ENCODE data around the gene CEP72.

The CEP72 gene

GRCh38 chr5:661891-662750 is 50.0 kb downstream of the CEP72 start:
- DNase-seq = no peak

DNA sequence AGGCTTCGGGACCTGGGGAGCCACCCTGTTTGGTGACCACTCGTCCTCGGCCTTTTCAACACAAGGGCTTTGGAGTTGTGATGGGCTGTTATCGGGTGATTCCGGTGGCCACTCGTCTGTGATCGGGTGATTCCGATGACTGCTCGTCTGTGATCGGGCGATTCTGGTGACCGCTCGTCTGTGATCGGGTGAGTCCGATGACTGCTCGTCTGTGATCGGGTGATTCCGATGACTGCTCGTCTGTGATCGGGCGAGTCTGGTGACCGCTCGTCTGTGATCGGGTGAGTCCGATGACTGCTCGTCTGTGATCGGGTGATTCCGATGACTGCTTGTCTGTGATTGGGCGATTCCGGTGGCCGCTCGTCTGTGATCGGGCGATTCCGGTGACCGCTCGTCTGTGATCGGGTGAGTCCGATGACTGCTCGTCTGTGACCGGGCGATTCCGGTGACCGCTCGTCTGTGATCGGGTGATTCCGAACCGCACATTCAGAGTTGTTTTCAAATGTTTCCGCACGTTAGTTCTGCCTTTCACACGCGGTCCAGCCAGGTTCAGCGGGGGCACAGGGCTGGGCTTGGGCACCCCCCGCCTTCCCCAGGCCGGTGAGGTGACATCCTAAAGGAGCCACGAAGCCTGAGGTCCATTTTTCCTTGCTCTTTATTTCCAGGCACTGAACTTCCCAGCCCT is 50.8 kb downstream of the CEP72 start:
- no peak for DNase-seq

GRCh38 chr5:663436-664342 is 51.5 kb downstream of the CEP72 start:
- no peak for DNase-seq

- no peak for DNase-seq
Observed at GRCh38 chr5:664343-664993, 52.3 kb downstream of the CEP72 start.

DNA sequence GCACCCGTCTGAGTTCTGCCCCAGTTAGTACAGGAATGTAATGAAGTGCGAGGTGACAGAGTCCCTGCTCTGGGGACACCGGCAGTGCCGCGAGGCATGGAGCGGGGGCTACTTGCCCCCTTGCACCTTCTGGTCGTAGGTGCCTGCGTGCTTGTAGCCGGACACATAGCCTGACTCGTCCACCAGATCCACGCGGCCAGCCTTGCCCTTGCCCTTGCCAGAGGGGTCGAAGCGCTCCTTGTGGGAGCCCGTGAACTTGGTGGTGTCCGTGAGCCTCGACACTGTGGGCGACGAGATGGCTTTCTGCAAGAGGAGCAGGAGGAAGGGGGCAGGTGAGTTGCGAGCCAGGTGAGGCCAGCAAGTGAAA is 52.8 kb downstream of the CEP72 start:
- DNase-seq = no peak

- no peak for DNase-seq
Observed at GRCh38 chr5:665541-665955, 53.4 kb downstream of the CEP72 start.

DNA sequence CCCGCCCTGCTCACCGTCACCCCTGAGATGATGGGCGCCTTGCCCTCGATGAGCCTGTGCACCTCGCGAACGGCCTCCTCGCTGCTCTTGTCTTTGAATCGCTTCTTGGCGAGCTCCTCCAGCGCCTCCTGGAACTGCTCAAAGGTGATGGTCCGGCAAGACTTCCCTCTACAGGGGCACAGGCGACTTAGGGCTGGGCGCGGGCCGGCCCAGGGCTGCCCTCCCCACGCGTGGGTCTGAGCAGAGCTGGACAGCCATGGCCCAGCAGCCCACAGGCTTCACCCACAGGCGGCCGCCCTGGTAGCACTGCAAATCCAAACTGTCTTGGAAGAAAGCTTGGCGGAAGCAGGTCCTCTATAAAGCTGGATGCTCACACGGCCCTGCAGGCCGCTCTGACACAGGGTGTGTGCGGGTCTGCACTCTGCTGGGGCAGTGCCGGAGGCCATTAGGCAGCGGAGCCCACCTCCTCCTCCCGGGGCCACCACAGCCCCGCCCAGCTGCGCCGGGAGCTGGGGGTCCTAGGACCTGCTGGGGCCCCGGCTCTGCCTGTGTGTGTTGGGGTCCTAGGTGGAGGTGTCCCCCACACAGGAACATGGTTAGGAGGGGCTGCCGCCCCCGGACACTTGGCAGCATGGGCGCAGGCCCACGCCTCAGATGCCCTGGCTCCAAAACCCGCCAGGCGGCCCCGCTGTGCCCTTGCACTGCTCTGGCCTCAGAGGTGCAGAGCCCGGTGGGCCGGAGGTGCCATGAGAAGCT is 54.0 kb downstream of the CEP72 start:
- DNase-seq = no peak

DNA sequence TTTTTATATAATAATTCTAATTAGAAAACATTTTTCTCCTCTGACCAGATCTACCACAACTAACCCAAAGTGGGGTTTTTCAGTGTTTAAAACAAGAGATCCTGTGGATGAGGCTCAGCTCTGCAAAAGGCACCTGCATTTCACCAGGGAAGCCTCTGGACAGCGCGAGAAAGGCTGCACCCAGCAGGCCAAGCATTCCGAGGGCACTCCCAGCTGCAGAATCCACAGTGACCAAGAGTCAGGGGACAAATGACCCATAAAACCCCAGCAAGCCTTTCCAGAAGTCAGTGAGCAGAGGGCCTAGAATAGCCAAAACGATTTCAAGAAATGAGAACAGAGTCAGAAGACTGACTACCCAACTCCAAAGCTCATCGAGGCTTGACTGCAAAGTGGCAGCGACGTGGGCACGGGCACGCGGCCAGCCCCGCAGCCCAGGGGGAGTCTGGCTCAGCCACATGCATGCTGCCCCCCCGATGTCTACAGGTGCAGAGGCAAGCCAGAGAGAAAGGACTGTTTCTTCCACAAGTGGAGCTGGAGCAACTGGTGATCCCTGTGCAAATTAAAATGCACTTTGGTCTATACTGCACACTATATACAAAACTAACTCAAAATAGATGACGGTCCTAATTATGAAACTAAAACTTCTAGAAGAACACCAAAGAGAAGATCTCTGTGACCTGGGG is 54.8 kb downstream of the CEP72 start:
- no peak for DNase-seq

GRCh38 chr5:668283-668995 is 56.3 kb downstream of the CEP72 start:
- no peak for DNase-seq

- no peak for DNase-seq
Observed at GRCh38 chr5:669111-669841, 57.1 kb downstream of the CEP72 start.

GRCh38 chr5:669842-670395 is 57.8 kb downstream of the CEP72 start:
- DNase-seq = no peak

DNA sequence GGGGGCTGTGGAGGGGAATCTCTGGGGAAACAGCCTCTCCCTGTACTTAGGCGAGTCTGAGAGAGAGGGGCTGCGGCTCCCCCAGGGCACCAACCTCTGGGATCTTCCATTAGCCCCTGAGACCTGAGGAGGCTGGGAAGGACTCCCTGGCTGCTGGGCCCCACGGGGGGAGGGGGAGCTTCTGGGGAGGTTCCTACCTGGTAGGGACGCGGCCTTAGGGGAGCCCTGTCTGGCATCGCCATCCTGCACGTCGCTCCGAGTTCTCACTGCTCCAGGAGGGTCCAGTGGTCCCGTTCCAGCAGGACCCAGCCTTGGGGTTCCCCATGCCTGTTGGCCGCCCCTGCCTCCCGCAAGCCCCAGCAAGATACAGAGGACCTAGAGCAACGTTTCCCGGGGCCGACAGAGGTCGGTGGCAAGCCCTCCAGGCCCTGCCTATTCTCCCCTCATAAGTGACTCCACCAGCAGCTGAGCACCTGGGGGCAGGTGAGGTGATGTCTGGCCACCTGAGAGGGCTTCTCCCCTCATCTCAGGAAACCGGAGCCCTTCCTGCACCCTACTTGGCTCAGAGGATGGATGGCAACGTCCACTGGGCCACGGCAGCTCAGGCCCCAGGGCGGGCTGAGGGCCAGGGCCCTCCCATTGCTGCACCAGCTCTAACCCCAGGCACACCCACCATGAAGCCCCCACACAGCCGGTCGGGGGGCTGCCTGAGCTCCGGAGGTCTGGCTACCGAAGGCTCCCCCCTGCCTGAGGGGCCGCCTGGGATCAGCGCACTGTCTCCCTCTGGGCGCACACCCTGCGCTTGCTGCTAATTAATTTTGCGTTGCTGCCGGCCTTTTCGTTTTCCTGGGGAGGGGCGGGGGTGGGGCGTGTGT is 58.5 kb downstream of the CEP72 start:
- no peak for DNase-seq

GRCh38 chr5:671459-672328 is 59.6 kb downstream of the CEP72 start:
- DNase-seq = peak; percentile 58

DNA sequence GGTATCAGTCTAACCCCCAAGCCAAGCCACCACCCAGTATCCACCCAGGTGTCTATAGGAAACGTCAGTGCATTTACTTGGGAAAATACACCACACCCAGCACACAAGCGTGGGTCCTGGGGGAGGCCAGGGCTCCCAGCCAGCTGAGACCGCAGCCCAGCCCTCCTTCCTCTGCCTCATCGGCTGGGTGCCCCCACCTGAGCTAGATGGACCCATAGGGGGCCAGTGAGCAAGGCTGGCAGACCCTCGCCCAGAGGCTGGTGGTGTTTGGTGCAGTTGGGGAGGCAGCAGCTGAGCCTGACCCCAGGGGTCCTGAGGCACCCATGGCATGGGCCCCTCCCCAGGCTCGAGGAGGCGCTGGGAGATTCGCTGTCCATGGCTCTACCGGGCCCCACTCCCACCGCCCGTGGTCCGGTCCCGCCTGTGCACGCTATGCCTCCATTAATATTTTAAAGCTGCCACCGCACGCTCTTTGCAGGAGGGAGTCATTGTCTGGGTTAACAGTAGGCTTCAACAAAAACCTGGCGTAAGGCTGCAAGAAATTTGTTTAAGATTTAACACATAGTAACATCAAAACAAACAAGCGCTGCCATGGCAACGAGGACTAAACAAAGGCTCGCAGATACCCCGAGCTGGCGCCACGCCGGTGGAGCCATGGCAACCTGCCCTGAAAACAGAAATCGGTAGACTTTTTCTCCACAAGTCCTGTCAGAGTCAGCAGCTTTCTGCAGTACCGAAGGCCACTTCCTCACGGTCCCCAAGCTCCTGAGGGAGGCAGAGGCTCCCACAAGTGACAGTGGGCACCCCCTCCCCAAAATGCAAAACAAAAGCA is 60.4 kb downstream of the CEP72 start:
- peak; percentile 28 for DNase-seq

GRCh38 chr5:673161-673830 is 61.2 kb downstream of the CEP72 start:
- no peak for DNase-seq

Data from inflammatory macrophage treated with lipopolysaccharide for 4 hours (primary cell).